BE2C (cell line): Measurements from ENCODE around the gene PAX5.

Experiments used
- DNase-seq: peaks from one replicate; pipeline ENCODE4 v3.0.0-alpha.2; 2020
- H3K27me3 ChIP-seq: fragments of 250-450 bp; sonication (Bioruptor Pico); 2 replicates; pipeline ENCODE4 v1.5.1; 2020; ENCODE audit warnings: mild to moderate bottlenecking
- H3K36me3 ChIP-seq: fragments of 250-450 bp; sonication (Bioruptor Pico); 2 replicates; pipeline ENCODE4 v1.5.1; 2020; ENCODE audit warnings: mild to moderate bottlenecking
- H3K4me1 ChIP-seq: fragments of 250-450 bp; sonication (Bioruptor Pico); 2 replicates; pipeline ENCODE4 v1.5.1; 2020
- H3K4me3 ChIP-seq: 2 replicates; pipeline ENCODE4 v1.5.1; 2011; ENCODE audit warnings: low read depth, low read length
- H3K9me3 ChIP-seq: fragments of 250-450 bp; sonication (Bioruptor Pico); 2 replicates; pipeline ENCODE4 v1.5.1; 2020
- CTCF ChIP-seq: IDR thresholded peaks from 2 replicates; pipeline ENCODE4 v1.5.1; 2012; ENCODE audit warnings: mild to moderate bottlenecking, low read depth, low read length

Gene PAX5

GRCh38 chr9:36791222-36791950 lies 242.7 kb downstream of the PAX5 start:
- Histone ChIP-seq H3K27me3 (no peaks in the 10 kb centered on the region), H3K9me3 (peaks cover 3% of the 10 kb centered on the region; the same call in 1 of the 2 replicates), H3K4me1 (no peaks in the 10 kb centered on the region), H3K4me3 (no peak overlapping the region), H3K36me3 (no peaks in the 10 kb centered on the region)
- no peak for DNase-seq
- no peak for TF ChIP-seq CTCF

- H3K9me3 ChIP-seq = peaks cover 3% of the 10 kb centered on the region; the same call in 1 of the 2 replicates
- no peak overlapping the region for H3K4me3 ChIP-seq
- no peaks in the 10 kb centered on the region for H3K4me1 ChIP-seq
- H3K36me3 ChIP-seq = no peaks in the 10 kb centered on the region
- TF ChIP-seq CTCF = no peak
- DNase-seq = no peak
- no peaks in the 10 kb centered on the region for H3K27me3 ChIP-seq
These were observed 244.2 kb downstream of the PAX5 start for GRCh38 chr9:36789886-36790285.

GRCh38 chr9:36788534-36788933 lies 245.5 kb downstream of the PAX5 start:
- Histone ChIP-seq H3K36me3 (no peaks in the 10 kb centered on the region), H3K4me1 (no peaks in the 10 kb centered on the region), H3K4me3 (no peak overlapping the region), H3K9me3 (peaks cover 3% of the 10 kb centered on the region; the same call in 1 of the 2 replicates), H3K27me3 (no peaks in the 10 kb centered on the region)
- no peak for DNase-seq
- TF ChIP-seq CTCF = no peak

GRCh38 chr9:36787709-36788108 lies 246.4 kb downstream of the PAX5 start:
- no peaks in the 10 kb centered on the region for H3K36me3 ChIP-seq
- H3K4me1 ChIP-seq = no peaks in the 10 kb centered on the region; the same call in 1 of the 2 replicates
- H3K9me3 ChIP-seq = no peaks in the 10 kb centered on the region
- H3K4me3 ChIP-seq = no peak overlapping the region
- no peak for TF ChIP-seq CTCF
- no peak for DNase-seq
- H3K27me3 ChIP-seq = no peaks in the 10 kb centered on the region
